GM23338 (cell line): Measurements from ENCODE around the gene OCA2. TPM values are rescaled to one million over a fixed set of nuclear protein-coding genes. Genes with fewer than 3 reads are reported as not detected.

Experiments used
- ATAC-seq: fragments of 200-7000 bp; cut with Tn5 transposase; 3 replicates; pipeline ENCODE4 v1.9.1; 2020
- DNase-seq: peaks from one replicate; pipeline ENCODE4 v3.0.0-alpha.2; 2015; ENCODE audit warnings: low spot score
- H2AFZ ChIP-seq: fragments of 200-600 bp; sonication (generic); 2 replicates; pipeline ENCODE4 v1.8.0; 2016; ENCODE audit warnings: antibody characterized with exemption, mild to moderate bottlenecking, moderate library complexity
- H3F3A ChIP-seq: fragments of 200-600 bp; sonication (generic); replicated peaks from 2 replicates; pipeline ENCODE4 v1.8.0; 2017; ENCODE audit warnings: antibody characterized with exemption, mixed run types, low read depth
- H3K27ac ChIP-seq: fragments of 200-600 bp; sonication (generic); 2 replicates; pipeline ENCODE4 v1.6.1; 2016; ENCODE audit warnings: low read depth
- H3K27me3 ChIP-seq: fragments of 200-600 bp; sonication (generic); 2 replicates; pipeline ENCODE4 v1.8.0; 2016; ENCODE audit warnings: mild to moderate bottlenecking, mixed run types, moderate library complexity; ENCODE audit not compliant: insufficient read depth
- H3K36me3 ChIP-seq: fragments of 200-600 bp; sonication (generic); 2 replicates; pipeline ENCODE4 v1.8.0; 2016; ENCODE audit warnings: mild to moderate bottlenecking; ENCODE audit not compliant: insufficient read depth
- H3K4me1 ChIP-seq: fragments of 200-600 bp; sonication (generic); 2 replicates; pipeline ENCODE4 v1.8.0; 2016; ENCODE audit warnings: mild to moderate bottlenecking, moderate library complexity; ENCODE audit not compliant: insufficient read depth
- H3K4me2 ChIP-seq: fragments of 200-600 bp; sonication (generic); 2 replicates; pipeline ENCODE4 v1.7.1; 2017; ENCODE audit warnings: mixed run types
- H3K4me3 ChIP-seq: fragments of 200-600 bp; sonication (generic); 2 replicates; pipeline ENCODE4 v1.6.1; 2016; ENCODE audit warnings: mixed run types
- H3K79me2 ChIP-seq: fragments of 200-600 bp; sonication (generic); replicated peaks from 2 replicates; pipeline ENCODE4 v1.8.0; 2017; ENCODE audit warnings: mild to moderate bottlenecking; ENCODE audit not compliant: insufficient read depth
- H3K9me2 ChIP-seq: fragments of 200-600 bp; sonication (generic); 2 replicates; pipeline ENCODE4 v1.8.0; 2017; ENCODE audit not compliant: insufficient read depth
- H4K20me1 ChIP-seq: fragments of 200-600 bp; sonication (generic); replicated peaks from 2 replicates; pipeline ENCODE4 v1.8.0; 2017; ENCODE audit warnings: mild to moderate bottlenecking; ENCODE audit not compliant: insufficient read depth
- H3K27ac Mint-ChIP-seq: 2 replicates; pipeline ENCODE4 v1.8.0; 2020; ENCODE audit warnings: inconsistent platforms, mild to moderate bottlenecking, moderate library complexity, mixed read lengths
- H3K27me3 Mint-ChIP-seq: 3 replicates; pipeline ENCODE4 v1.8.0; 2022; ENCODE audit warnings: low read depth, mild to moderate bottlenecking, moderate library complexity, mixed read lengths, inconsistent platforms; ENCODE audit not compliant: insufficient read depth, poor library complexity
- H3K36me3 Mint-ChIP-seq: 3 replicates; pipeline ENCODE4 v1.8.0; 2021; ENCODE audit warnings: low read depth, mild to moderate bottlenecking, inconsistent platforms, moderate library complexity, mixed read lengths
- H3K4me1 Mint-ChIP-seq: 3 replicates; pipeline ENCODE4 v1.8.0; 2020; ENCODE audit warnings: mild to moderate bottlenecking, inconsistent platforms, mixed read lengths
- H3K4me3 Mint-ChIP-seq: 3 replicates; pipeline ENCODE4 v1.8.0; 2021; ENCODE audit warnings: moderate library complexity, mild to moderate bottlenecking, inconsistent platforms, mixed read lengths
- H3K9me3 Mint-ChIP-seq: 3 replicates; pipeline ENCODE4 v1.8.0; 2020; ENCODE audit warnings: moderate library complexity, mild to moderate bottlenecking, inconsistent platforms, mixed read lengths
- CREB1 ChIP-seq: fragments of 250-450 bp; sonication (Bioruptor Pico); IDR thresholded peaks from 2 replicates; pipeline ENCODE4 v1.5.0; 2020; ENCODE audit warnings: low read depth, mild to moderate bottlenecking, moderate library complexity
- EZH2 ChIP-seq: fragments of 200-600 bp; sonication (generic); IDR thresholded peaks from one replicate; pipeline ENCODE4 v1.8.0; 2017; ENCODE audit warnings: antibody characterized with exemption, mild to moderate bottlenecking, low read depth; ENCODE audit not compliant: unreplicated experiment
- EZH2phosphoT487 ChIP-seq: fragments of 200-600 bp; sonication (generic); IDR thresholded peaks from one replicate; pipeline ENCODE4 v1.8.1; 2018; ENCODE audit warnings: antibody characterized with exemption; ENCODE audit not compliant: unreplicated experiment
- JUNB ChIP-seq: IDR thresholded peaks from one replicate; pipeline ENCODE4 v1.6.1; 2016; ENCODE audit warnings: antibody characterized with exemption; ENCODE audit not compliant: unreplicated experiment
- NANOG ChIP-seq: IDR thresholded peaks from 2 replicates; pipeline ENCODE4 v1.6.1; 2016; ENCODE audit warnings: antibody characterized with exemption, borderline replicate concordance
- POLR2AphosphoS5 ChIP-seq: IDR thresholded peaks from 2 replicates; pipeline ENCODE4 v1.6.1; 2016; ENCODE audit warnings: antibody characterized with exemption, low read depth
- STAT1 ChIP-seq: IDR thresholded peaks from one replicate; pipeline ENCODE4 v1.6.1; 2016; ENCODE audit warnings: antibody characterized with exemption; ENCODE audit not compliant: unreplicated experiment
- ZNF114 ChIP-seq: fragments of 250-450 bp; sonication (Bioruptor Pico); IDR thresholded peaks from 2 replicates; pipeline ENCODE4 v1.5.0; 2020; ENCODE audit warnings: mild to moderate bottlenecking, moderate library complexity
- ZNF331 ChIP-seq: fragments of 250-450 bp; sonication (Bioruptor Pico); IDR thresholded peaks from 2 replicates; pipeline ENCODE4 v1.5.0; 2020; ENCODE audit warnings: low read depth, mild to moderate bottlenecking, moderate library complexity
- polyA plus RNA-seq: library from polyadenylated mRNA; unstranded; fragments of >200 nt; fragmentation: Nextera tagmentation; extraction: Ambion mirVana; gene quantifications from 2 replicates; pipeline ENCODE4 v1.2.1, GENCODE V29; 2016
- total RNA-seq: library from RNA; depleted of rRNA; stranded (reverse); fragments of >200 nt; shearing (Covaris generic); gene quantifications from 2 replicates; pipeline ENCODE4 v1.2.3, GENCODE V29; 2014
- TF ChIP-seq, protein P1 (sequence below), 2 experiments: fragments of 200-600 bp in 1 of 2; sonication (generic) in 1 of 2; conservative IDR thresholded peaks; 2 replicates each; pipeline versions ENCODE4 v1.5.1 to v1.6.1; 2016 to 2017; ENCODE audit warnings: antibody characterized with exemption in 2 of 2, low read depth in 2 of 2, mild to moderate bottlenecking in 2 of 2, moderate library complexity in 1 of 2
- TF ChIP-seq, protein P2 (sequence below): IDR thresholded peaks from one replicate; pipeline ENCODE4 v1.6.1; 2018; ENCODE audit warnings: antibody characterized with exemption; ENCODE audit not compliant: unreplicated experiment
- TF ChIP-seq, protein P3 (sequence below): fragments of 250-450 bp; sonication (Bioruptor Pico); IDR thresholded peaks from 2 replicates; pipeline ENCODE4 v1.5.0; 2020; ENCODE audit warnings: mild to moderate bottlenecking, moderate library complexity
- TF ChIP-seq, protein P4 (sequence below): IDR thresholded peaks from 2 replicates; pipeline ENCODE4 v1.6.1; 2016; ENCODE audit warnings: antibody characterized with exemption

The OCA2 gene
- total and polyA plus RNA-seq, 2 experiments from 2014 or later, result 0.40 to 0.69 TPM

DNA sequence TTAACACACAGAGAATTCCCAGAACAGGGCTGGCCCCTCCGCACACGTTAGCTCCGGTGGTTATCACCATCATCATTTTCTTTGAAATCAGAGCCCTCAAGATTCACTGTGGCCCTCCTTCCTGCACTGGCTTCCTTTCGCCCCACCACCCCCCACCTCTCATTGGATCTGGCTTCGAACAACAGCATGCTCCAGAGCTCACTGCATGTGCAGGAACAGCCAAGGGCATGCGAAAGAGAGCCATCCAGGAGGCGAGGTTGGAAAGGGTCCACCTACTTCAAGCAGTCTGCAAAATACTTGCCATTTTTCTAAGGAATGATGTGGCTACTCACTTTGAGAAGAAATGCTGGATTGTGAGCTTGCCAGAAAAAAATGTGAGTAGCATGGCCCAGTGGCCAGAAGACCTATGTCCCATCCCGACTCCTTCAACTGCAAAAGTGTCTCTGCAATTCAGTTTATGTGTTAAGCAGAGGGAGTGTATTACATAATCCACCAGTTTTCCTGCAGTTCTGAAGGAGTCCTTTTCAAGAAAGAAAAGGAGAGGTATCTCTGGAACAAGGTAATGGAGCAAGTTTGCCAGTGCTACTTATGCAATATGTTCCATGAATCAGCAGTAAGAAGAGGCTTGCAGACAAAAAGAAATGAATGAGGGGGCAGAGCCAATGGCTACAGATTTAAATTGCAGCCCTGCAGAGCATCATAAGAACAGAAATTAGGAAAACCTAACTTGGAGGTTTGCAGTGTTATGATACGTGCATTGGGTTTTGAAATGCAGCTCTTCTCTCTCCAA lies 92.8 kb downstream of the OCA2 start:
- no peaks in the 10 kb centered on the region for H3F3A ChIP-seq
- H3K9me2 ChIP-seq, result 0 out of 2 replicates have a peak, but pooled peaks cover 6% of the 10 kb centered on the region
- Mint-ChIP-seq H3K36me3 (no peaks in the 10 kb centered on the region), H3K4me3 (no peak overlapping the region), H3K27me3 (no peaks in the 10 kb centered on the region), H3K27ac (no peak overlapping the region), H3K4me1 (no peaks in the 10 kb centered on the region), H3K9me3 (peaks cover 12% of the 10 kb centered on the region; the same call in 1 of the 3 replicates)
- TF ChIP-seq CREB1 (no peak), ZNF114 (CRISPR knock-in tag) (no peak), POLR2AphosphoS5 (no peak), JUNB (no peak), STAT1 (no peak), ZNF331 (CRISPR knock-in tag) (no peak), EZH2 (no peak), EZH2phosphoT487 (no peak), NANOG (no peak)
- TF ChIP-seq, protein P1, sequence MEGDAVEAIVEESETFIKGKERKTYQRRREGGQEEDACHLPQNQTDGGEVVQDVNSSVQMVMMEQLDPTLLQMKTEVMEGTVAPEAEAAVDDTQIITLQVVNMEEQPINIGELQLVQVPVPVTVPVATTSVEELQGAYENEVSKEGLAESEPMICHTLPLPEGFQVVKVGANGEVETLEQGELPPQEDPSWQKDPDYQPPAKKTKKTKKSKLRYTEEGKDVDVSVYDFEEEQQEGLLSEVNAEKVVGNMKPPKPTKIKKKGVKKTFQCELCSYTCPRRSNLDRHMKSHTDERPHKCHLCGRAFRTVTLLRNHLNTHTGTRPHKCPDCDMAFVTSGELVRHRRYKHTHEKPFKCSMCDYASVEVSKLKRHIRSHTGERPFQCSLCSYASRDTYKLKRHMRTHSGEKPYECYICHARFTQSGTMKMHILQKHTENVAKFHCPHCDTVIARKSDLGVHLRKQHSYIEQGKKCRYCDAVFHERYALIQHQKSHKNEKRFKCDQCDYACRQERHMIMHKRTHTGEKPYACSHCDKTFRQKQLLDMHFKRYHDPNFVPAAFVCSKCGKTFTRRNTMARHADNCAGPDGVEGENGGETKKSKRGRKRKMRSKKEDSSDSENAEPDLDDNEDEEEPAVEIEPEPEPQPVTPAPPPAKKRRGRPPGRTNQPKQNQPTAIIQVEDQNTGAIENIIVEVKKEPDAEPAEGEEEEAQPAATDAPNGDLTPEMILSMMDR (conservative IDR thresholded peaks at IDR 0.05; ENCODE audit: low read depth in 2 of 2), result no peak
- TF ChIP-seq, protein P2, sequence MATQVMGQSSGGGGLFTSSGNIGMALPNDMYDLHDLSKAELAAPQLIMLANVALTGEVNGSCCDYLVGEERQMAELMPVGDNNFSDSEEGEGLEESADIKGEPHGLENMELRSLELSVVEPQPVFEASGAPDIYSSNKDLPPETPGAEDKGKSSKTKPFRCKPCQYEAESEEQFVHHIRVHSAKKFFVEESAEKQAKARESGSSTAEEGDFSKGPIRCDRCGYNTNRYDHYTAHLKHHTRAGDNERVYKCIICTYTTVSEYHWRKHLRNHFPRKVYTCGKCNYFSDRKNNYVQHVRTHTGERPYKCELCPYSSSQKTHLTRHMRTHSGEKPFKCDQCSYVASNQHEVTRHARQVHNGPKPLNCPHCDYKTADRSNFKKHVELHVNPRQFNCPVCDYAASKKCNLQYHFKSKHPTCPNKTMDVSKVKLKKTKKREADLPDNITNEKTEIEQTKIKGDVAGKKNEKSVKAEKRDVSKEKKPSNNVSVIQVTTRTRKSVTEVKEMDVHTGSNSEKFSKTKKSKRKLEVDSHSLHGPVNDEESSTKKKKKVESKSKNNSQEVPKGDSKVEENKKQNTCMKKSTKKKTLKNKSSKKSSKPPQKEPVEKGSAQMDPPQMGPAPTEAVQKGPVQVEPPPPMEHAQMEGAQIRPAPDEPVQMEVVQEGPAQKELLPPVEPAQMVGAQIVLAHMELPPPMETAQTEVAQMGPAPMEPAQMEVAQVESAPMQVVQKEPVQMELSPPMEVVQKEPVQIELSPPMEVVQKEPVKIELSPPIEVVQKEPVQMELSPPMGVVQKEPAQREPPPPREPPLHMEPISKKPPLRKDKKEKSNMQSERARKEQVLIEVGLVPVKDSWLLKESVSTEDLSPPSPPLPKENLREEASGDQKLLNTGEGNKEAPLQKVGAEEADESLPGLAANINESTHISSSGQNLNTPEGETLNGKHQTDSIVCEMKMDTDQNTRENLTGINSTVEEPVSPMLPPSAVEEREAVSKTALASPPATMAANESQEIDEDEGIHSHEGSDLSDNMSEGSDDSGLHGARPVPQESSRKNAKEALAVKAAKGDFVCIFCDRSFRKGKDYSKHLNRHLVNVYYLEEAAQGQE, result no peak
- TF ChIP-seq, protein P3, sequence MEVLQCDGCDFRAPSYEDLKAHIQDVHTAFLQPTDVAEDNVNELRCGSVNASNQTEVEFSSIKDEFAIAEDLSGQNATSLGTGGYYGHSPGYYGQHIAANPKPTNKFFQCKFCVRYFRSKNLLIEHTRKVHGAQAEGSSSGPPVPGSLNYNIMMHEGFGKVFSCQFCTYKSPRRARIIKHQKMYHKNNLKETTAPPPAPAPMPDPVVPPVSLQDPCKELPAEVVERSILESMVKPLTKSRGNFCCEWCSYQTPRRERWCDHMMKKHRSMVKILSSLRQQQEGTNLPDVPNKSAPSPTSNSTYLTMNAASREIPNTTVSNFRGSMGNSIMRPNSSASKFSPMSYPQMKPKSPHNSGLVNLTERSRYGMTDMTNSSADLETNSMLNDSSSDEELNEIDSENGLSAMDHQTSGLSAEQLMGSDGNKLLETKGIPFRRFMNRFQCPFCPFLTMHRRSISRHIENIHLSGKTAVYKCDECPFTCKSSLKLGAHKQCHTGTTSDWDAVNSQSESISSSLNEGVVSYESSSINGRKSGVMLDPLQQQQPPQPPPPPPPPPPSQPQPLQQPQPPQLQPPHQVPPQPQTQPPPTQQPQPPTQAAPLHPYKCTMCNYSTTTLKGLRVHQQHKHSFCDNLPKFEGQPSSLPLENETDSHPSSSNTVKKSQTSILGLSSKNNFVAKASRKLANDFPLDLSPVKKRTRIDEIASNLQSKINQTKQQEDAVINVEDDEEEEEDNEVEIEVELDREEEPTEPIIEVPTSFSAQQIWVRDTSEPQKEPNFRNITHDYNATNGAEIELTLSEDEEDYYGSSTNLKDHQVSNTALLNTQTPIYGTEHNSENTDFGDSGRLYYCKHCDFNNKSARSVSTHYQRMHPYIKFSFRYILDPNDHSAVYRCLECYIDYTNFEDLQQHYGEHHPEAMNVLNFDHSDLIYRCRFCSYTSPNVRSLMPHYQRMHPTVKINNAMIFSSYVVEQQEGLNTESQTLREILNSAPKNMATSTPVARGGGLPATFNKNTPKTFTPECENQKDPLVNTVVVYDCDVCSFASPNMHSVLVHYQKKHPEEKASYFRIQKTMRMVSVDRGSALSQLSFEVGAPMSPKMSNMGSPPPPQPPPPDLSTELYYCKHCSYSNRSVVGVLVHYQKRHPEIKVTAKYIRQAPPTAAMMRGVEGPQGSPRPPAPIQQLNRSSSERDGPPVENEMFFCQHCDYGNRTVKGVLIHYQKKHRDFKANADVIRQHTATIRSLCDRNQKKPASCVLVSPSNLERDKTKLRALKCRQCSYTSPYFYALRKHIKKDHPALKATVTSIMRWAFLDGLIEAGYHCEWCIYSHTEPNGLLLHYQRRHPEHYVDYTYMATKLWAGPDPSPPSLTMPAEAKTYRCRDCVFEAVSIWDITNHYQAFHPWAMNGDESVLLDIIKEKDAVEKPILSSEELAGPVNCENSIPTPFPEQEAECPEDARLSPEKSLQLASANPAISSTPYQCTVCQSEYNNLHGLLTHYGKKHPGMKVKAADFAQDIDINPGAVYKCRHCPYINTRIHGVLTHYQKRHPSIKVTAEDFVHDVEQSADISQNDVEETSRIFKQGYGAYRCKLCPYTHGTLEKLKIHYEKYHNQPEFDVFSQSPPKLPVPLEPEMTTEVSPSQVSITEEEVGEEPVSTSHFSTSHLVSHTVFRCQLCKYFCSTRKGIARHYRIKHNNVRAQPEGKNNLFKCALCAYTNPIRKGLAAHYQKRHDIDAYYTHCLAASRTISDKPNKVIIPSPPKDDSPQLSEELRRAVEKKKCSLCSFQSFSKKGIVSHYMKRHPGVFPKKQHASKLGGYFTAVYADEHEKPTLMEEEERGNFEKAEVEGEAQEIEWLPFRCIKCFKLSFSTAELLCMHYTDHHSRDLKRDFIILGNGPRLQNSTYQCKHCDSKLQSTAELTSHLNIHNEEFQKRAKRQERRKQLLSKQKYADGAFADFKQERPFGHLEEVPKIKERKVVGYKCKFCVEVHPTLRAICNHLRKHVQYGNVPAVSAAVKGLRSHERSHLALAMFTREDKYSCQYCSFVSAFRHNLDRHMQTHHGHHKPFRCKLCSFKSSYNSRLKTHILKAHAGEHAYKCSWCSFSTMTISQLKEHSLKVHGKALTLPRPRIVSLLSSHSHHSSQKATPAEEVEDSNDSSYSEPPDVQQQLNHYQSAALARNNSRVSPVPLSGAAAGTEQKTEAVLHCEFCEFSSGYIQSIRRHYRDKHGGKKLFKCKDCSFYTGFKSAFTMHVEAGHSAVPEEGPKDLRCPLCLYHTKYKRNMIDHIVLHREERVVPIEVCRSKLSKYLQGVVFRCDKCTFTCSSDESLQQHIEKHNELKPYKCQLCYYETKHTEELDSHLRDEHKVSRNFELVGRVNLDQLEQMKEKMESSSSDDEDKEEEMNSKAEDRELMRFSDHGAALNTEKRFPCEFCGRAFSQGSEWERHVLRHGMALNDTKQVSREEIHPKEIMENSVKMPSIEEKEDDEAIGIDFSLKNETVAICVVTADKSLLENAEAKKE, result no peak
- TF ChIP-seq, protein P4, sequence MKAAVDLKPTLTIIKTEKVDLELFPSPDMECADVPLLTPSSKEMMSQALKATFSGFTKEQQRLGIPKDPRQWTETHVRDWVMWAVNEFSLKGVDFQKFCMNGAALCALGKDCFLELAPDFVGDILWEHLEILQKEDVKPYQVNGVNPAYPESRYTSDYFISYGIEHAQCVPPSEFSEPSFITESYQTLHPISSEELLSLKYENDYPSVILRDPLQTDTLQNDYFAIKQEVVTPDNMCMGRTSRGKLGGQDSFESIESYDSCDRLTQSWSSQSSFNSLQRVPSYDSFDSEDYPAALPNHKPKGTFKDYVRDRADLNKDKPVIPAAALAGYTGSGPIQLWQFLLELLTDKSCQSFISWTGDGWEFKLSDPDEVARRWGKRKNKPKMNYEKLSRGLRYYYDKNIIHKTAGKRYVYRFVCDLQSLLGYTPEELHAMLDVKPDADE, result no peak
- no peak overlapping the region for H3K4me2 ChIP-seq
- no peaks in the 10 kb centered on the region for H3K4me1 ChIP-seq
- no peaks in the 10 kb centered on the region for H4K20me1 ChIP-seq
- DNase-seq (no peak), ATAC-seq (no peak)
- H3K27ac ChIP-seq, result no peak overlapping the region
- H3K36me3 ChIP-seq, result no peaks in the 10 kb centered on the region
- H3K27me3 ChIP-seq, result no peaks in the 10 kb centered on the region
- H3K79me2 ChIP-seq, result no peaks in the 10 kb centered on the region
- H2AFZ ChIP-seq, result no peak overlapping the region
- no peak overlapping the region for H3K4me3 ChIP-seq
